H9 (cell line): ENCODE results near the gene AMBRA1. TPM values are rescaled to one million over a fixed set of nuclear protein-coding genes. Genes with fewer than 3 reads are reported as not detected.
A peak's percentile ranks its signal among the peaks of the same experiment; 100 is the strongest.

ENCODE experiments used
- DNase-seq: peaks from one replicate; pipeline ENCODE4 v3.0.0-alpha.2; 2017
- H2AFZ ChIP-seq: one replicate; pipeline ENCODE4 v1.6.1; 2013; ENCODE audit warnings: mild to moderate bottlenecking, low read length, control low read depth, moderate library complexity
- H2AK5ac ChIP-seq: 2 replicates; pipeline ENCODE4 v1.6.1; 2013; ENCODE audit warnings: low read length, control low read depth, mixed read lengths; ENCODE audit not compliant: insufficient read length
- H2BK120ac ChIP-seq: one replicate; pipeline ENCODE4 v1.6.1; 2013; ENCODE audit warnings: low read depth, mild to moderate bottlenecking, low read length, control low read depth, inconsistent platforms; ENCODE audit not compliant: poor library complexity, severe bottlenecking
- H2BK12ac ChIP-seq: 2 replicates; pipeline ENCODE4 v1.6.1; 2013; ENCODE audit warnings: low read length, control low read depth, mixed read lengths, low read depth; ENCODE audit not compliant: insufficient read length
- H2BK15ac ChIP-seq: 2 replicates; pipeline ENCODE4 v1.6.1; 2013; ENCODE audit warnings: low read depth, low read length, control low read depth
- H2BK20ac ChIP-seq: one replicate; pipeline ENCODE4 v1.6.1; 2013; ENCODE audit warnings: low read depth, mild to moderate bottlenecking, low read length, control low read depth, inconsistent platforms; ENCODE audit not compliant: poor library complexity, severe bottlenecking
- H2BK5ac ChIP-seq: 2 replicates; pipeline ENCODE4 v1.6.1; 2013; ENCODE audit warnings: low read length, control low read depth, mixed read lengths; ENCODE audit not compliant: insufficient read length
- H3K14ac ChIP-seq: 2 replicates; pipeline ENCODE4 v1.6.1; 2013; ENCODE audit warnings: low read length, control low read depth; ENCODE audit not compliant: insufficient read depth
- H3K18ac ChIP-seq: 2 replicates; pipeline ENCODE4 v1.6.1; 2013; ENCODE audit warnings: low read depth, mild to moderate bottlenecking, mixed read lengths, low read length, control low read depth; ENCODE audit not compliant: insufficient read length
- H3K23ac ChIP-seq: 2 replicates; pipeline ENCODE4 v1.6.1; 2013; ENCODE audit warnings: low read length, control low read depth, mixed read lengths, low read depth; ENCODE audit not compliant: insufficient read length
- H3K23me2 ChIP-seq: 2 replicates; pipeline ENCODE4 v1.6.1; 2013; ENCODE audit warnings: low read depth, mild to moderate bottlenecking, mixed read lengths, low read length, control low read depth; ENCODE audit not compliant: insufficient read length, poor library complexity, severe bottlenecking
- H3K27ac ChIP-seq: 2 replicates; pipeline ENCODE4 v1.5.1; 2013; ENCODE audit warnings: low read length, control low read depth, mixed read lengths, low read depth; ENCODE audit not compliant: insufficient read length
- H3K27me3 ChIP-seq: 2 replicates; pipeline ENCODE4 v1.6.1; 2013; ENCODE audit warnings: low read length, control low read depth, inconsistent platforms; ENCODE audit not compliant: insufficient read depth
- H3K4ac ChIP-seq: 2 replicates; pipeline ENCODE4 v1.6.1; 2013; ENCODE audit warnings: low read depth, mild to moderate bottlenecking, control low read depth, inconsistent platforms, low read length, moderate library complexity
- H3K4me1 ChIP-seq: 2 replicates; pipeline ENCODE4 v1.6.1; 2013; ENCODE audit warnings: low read length, control low read depth, inconsistent platforms; ENCODE audit not compliant: insufficient read depth
- H3K4me2 ChIP-seq: 2 replicates; pipeline ENCODE4 v1.6.1; 2013; ENCODE audit warnings: low read length, control low read depth, mixed read lengths; ENCODE audit not compliant: insufficient read length, insufficient read depth
- H3K56ac ChIP-seq: 2 replicates; pipeline ENCODE4 v1.6.1; 2013; ENCODE audit warnings: low read depth, mild to moderate bottlenecking, mixed read lengths, low read length, control low read depth; ENCODE audit not compliant: insufficient read length
- H3K79me1 ChIP-seq: 2 replicates; pipeline ENCODE4 v1.6.1; 2013; ENCODE audit warnings: low read depth, mild to moderate bottlenecking, moderate library complexity, low read length, control low read depth, inconsistent platforms; ENCODE audit not compliant: insufficient read depth, poor library complexity, severe bottlenecking
- H3K79me2 ChIP-seq: 2 replicates; pipeline ENCODE4 v1.6.1; 2013; ENCODE audit warnings: low read length, control low read depth, inconsistent platforms; ENCODE audit not compliant: insufficient read depth
- H3K9ac ChIP-seq: 2 replicates; pipeline ENCODE4 v1.6.1; 2013; ENCODE audit warnings: low read length, control low read depth, mixed read lengths; ENCODE audit not compliant: insufficient read length; ENCODE audit errors: extremely low read depth
- H3K9me3 ChIP-seq: one replicate; pipeline ENCODE4 v1.6.1; 2013; ENCODE audit warnings: low read depth, low read length, inconsistent platforms; ENCODE audit not compliant: control insufficient read depth
- H3T11ph ChIP-seq: one replicate; pipeline ENCODE4 v1.6.1; 2013; ENCODE audit warnings: mild to moderate bottlenecking, low read length, control low read depth, inconsistent platforms
- H4K20me1 ChIP-seq: one replicate; pipeline ENCODE4 v1.6.1; 2013; ENCODE audit not compliant: control insufficient read depth, insufficient read length, insufficient read depth
- H4K5ac ChIP-seq: 2 replicates; pipeline ENCODE4 v1.6.1; 2013; ENCODE audit warnings: low read depth, mild to moderate bottlenecking, mixed read lengths, low read length, control low read depth; ENCODE audit not compliant: insufficient read length
- H4K8ac ChIP-seq: replicated peaks from 2 replicates; pipeline ENCODE4 v1.6.1; 2013; ENCODE audit warnings: low read length, control low read depth, mixed read lengths, low read depth; ENCODE audit not compliant: insufficient read length
- H4K91ac ChIP-seq: 2 replicates; pipeline ENCODE4 v1.6.1; 2013; ENCODE audit warnings: low read depth, mild to moderate bottlenecking, moderate library complexity, mixed read lengths, low read length, control low read depth; ENCODE audit not compliant: insufficient read length
- H3K27ac Mint-ChIP-seq, 3 experiments: 2 replicates in 2 of 3; 3 replicates in 1 of 3; pipeline ENCODE4 v1.8.0; 2020 to 2021; ENCODE audit warnings: mixed read lengths in 3 of 3, mild to moderate bottlenecking in 1 of 3, moderate library complexity in 1 of 3
- H3K27me3 Mint-ChIP-seq: 2 replicates; pipeline ENCODE4 v1.8.0; 2021; ENCODE audit warnings: low read depth, mild to moderate bottlenecking, moderate library complexity, mixed read lengths
- H3K36me3 Mint-ChIP-seq, 3 experiments: 2 replicates in 2 of 3; 3 replicates in 1 of 3; pipeline ENCODE4 v1.8.0; 2020 to 2021; ENCODE audit warnings: low read depth in 3 of 3, mixed read lengths in 3 of 3; ENCODE audit not compliant: insufficient read depth in 1 of 3
- H3K4me1 Mint-ChIP-seq, 2 experiments: 2 replicates each; pipeline ENCODE4 v1.8.0; 2020; ENCODE audit warnings: mixed read lengths in 2 of 2
- H3K4me3 Mint-ChIP-seq, 2 experiments: 2 replicates in 1 of 2; 3 replicates in 1 of 2; pipeline ENCODE4 v1.8.0; 2020 to 2021; ENCODE audit warnings: mild to moderate bottlenecking in 2 of 2, mixed read lengths in 2 of 2, moderate library complexity in 1 of 2
- H3K9me3 Mint-ChIP-seq, 2 experiments: 2 replicates in 1 of 2; 3 replicates in 1 of 2; pipeline ENCODE4 v1.8.0; 2020; ENCODE audit warnings: mild to moderate bottlenecking in 2 of 2, mixed read lengths in 2 of 2, moderate library complexity in 1 of 2
- WGBS: extraction: QIAGEN DNeasy Blood & Tissue Kit; methylation state at CpG from one replicate; pipeline ENCODE4 v1.1.7; 2013; ENCODE audit warnings: missing lambda C conversion rate, low lambda C conversion rate, mixed read lengths; ENCODE audit not compliant: insufficient read length; ENCODE audit errors: extremely low coverage; 5-methylcytosine and 5-hydroxymethylcytosine counted together
- total RNA-seq: library from RNA; stranded (reverse); gene quantifications from 2 replicates; pipeline ENCODE4 v1.2.1, GENCODE V29; 2021
- TF ChIP-seq, protein P1 (sequence below): fragments of 200-600 bp; sonication (generic); conservative IDR thresholded peaks from 3 replicates; pipeline ENCODE4 v1.8.0; 2021; ENCODE audit warnings: antibody characterized with exemption, mild to moderate bottlenecking

Gene AMBRA1
- total RNA-seq, 1 experiment from 2014 or later = 37.5 TPM

DNA sequence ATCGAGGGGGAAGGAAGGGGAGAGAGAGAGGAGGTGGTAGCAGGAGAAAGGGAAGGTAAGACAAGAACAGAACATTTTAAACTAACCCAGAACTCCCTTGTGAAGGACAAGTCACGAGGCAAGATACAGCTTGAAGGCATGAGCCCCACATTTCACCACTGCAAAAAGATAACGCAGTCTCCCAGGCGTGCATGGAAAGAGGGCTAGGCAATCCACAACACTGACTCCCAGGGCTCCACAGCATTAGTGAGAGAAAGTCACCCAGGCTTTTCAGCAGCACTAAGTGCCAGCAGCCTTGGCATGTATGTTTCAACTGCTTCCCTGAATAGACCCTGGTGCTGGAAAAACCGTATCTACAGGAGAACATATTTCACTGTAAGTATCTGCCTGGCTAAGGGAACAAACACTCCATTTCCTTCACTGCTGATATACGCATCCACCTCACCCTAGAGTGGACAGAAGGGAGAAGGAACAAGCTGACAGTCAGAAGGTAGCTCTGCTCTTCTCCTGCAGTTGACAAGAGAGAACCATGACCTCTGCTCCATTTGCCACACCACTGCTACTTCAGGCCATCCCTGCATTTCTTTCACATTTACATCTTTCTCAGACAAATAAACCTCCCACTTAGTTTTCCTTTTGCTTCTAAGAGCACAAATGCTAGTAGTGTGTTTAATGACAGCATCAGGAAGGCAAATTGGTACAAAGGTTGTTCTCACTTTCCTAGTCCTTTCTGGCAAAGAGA is 87.9 kb downstream of the AMBRA1 start:
- Histone ChIP-seq H3K18ac (no peak overlapping the region), H3T11ph (no peak overlapping the region), H3K9me3 (no peaks in the 10 kb centered on the region), H3K23ac (no peak overlapping the region), H3K79me2 (no peaks in the 10 kb centered on the region), H3K9ac (no peak overlapping the region), H3K14ac (no peak overlapping the region), H3K4ac (no peak overlapping the region), H2BK120ac (no peak overlapping the region), H3K23me2 (no peaks in the 10 kb centered on the region), H4K20me1 (no peaks in the 10 kb centered on the region), H2AK5ac (no peak overlapping the region), H4K91ac (no peak overlapping the region), H3K4me2 (no peak overlapping the region), H3K79me1 (no peaks in the 10 kb centered on the region), H2BK12ac (no peak overlapping the region), H3K56ac (no peak overlapping the region), H2BK20ac (no peak overlapping the region), H2AFZ (no peak overlapping the region), H3K4me1 (peaks cover 7% of the 10 kb centered on the region; the same call in 1 of the 2 replicates), H4K8ac (no peak overlapping the region), H2BK15ac (no peak overlapping the region), H2BK5ac (no peak overlapping the region), H3K27ac (no peak overlapping the region), H3K27me3 (no peaks in the 10 kb centered on the region), H4K5ac (no peak overlapping the region)
- Mint-ChIP-seq H3K9me3 (no peaks in the 10 kb centered on the region), H3K27ac (peak overlapping the region in 2 of 3 experiments; percentile 29 to 84; a peak in 5 of 7 replicates), H3K4me3 (no peak overlapping the region), H3K36me3 (peaks cover 6 to 20% (median 10%) of the 10 kb centered on the region in 3 experiments; a peak in 6 of 7 replicates), H3K4me1 (peaks cover 18 to 24% of the 10 kb centered on the region in 2 experiments), H3K27me3 (no peaks in the 10 kb centered on the region)
- no peak for DNase-seq
- TF ChIP-seq, protein P1, sequence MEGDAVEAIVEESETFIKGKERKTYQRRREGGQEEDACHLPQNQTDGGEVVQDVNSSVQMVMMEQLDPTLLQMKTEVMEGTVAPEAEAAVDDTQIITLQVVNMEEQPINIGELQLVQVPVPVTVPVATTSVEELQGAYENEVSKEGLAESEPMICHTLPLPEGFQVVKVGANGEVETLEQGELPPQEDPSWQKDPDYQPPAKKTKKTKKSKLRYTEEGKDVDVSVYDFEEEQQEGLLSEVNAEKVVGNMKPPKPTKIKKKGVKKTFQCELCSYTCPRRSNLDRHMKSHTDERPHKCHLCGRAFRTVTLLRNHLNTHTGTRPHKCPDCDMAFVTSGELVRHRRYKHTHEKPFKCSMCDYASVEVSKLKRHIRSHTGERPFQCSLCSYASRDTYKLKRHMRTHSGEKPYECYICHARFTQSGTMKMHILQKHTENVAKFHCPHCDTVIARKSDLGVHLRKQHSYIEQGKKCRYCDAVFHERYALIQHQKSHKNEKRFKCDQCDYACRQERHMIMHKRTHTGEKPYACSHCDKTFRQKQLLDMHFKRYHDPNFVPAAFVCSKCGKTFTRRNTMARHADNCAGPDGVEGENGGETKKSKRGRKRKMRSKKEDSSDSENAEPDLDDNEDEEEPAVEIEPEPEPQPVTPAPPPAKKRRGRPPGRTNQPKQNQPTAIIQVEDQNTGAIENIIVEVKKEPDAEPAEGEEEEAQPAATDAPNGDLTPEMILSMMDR = no peak
- WGBS = no CpG with 5 or more reads among the region's 6 CpGs
